Right lung (tissue), 5 donors: ENCODE data around the gene TNPO2. TPM values are rescaled to one million over a fixed set of nuclear protein-coding genes. Genes with fewer than 3 reads are reported as not detected.
A peak's percentile ranks its signal among the peaks of the same experiment; 100 is the strongest.
"Not testable (repeated sequence)": the region's sequence is repeated elsewhere in the genome, so short reads cannot be mapped to it uniquely, and the experiment has no call there.

Experiments
- DNase-seq, 2 donors: peaks; one replicate each; pipeline ENCODE4 v3.0.0-alpha.2; 2013
- polyA plus RNA-seq, 5 donors: library from polyadenylated mRNA; unstranded; fragments of 120-200 nt; gene quantifications; one replicate each; pipeline versions ENCODE4 v1.2.1 to v1.2.3, GENCODE V29; 2013; ENCODE audit warnings: inconsistent platforms in 1 of 5, low replicate concordance in 1 of 5; ENCODE audit not compliant: insufficient read length in 5 of 5, insufficient read depth in 1 of 5

The TNPO2 gene
- polyA plus RNA-seq, 5 donors: 69.3 to 85.1 (median 75.9) TPM

GRCh38 chr19:12708641-12709040 lies 15.1 kb downstream of the TNPO2 start:
- no peak for DNase-seq

DNA sequence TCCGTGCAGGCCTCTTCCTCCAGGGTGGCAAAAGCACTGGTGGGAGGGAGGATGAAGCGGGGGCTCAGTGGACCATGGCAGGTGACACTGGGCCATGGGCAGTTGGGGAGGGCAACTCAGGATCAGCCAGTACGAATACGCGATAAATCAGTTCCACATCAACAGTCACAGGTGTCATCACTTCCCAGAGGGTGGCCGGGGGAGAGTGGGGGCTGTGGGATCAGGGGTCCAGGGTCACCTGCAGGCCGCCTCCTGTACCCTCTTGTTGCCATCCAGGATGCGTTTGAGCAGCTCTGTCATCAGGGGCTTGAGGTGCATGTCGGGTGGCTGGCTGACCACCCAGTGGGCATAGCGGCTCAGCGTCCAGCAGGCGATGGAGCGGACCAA lies 17.4 kb downstream of the TNPO2 start:
- no peak for DNase-seq

- no peak for DNase-seq
These were observed 17.9 kb downstream of the TNPO2 start for GRCh38 chr19:12705654-12706331.

DNA sequence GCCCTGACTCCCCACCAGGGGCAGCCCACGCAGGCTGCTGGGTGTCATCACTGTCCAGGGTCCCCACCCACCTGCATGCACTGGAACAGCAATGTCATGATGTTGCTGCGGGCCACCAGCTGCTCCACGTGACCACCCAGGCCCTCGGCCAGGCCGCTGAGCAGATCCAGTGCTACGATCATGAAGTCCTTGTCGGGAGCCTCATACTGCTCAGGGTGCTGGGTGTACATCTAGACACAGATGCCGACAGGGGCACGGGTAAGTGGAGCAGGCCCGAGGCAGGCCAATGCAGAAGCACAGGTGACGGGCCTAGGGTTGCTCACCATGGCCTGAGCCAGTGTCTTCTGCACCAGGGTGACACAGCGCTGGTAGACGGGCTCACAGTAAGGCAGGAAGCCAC lies 18.6 kb downstream of the TNPO2 start:
- DNase-seq: no peak

DNA sequence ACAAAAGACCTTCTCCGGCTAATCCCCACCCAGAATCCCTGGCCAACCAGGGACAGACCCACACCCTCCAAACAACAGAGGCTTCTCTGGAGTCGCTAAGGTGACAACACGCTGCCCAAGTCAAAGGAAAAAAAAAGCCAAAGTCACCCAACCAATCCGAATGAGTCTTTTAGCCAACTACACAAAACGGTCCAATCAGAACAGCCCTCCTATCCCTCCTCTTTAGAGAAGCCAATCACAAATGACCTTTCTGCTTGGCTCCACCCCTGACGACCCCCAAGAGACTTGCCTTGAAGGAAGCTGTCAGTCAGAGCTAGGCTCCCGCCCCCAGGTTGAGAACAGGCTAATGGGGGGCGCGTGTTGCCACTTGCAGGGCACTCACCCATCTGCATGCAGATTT lies 20.7 kb downstream of the TNPO2 start:
- no peak for DNase-seq

DNA sequence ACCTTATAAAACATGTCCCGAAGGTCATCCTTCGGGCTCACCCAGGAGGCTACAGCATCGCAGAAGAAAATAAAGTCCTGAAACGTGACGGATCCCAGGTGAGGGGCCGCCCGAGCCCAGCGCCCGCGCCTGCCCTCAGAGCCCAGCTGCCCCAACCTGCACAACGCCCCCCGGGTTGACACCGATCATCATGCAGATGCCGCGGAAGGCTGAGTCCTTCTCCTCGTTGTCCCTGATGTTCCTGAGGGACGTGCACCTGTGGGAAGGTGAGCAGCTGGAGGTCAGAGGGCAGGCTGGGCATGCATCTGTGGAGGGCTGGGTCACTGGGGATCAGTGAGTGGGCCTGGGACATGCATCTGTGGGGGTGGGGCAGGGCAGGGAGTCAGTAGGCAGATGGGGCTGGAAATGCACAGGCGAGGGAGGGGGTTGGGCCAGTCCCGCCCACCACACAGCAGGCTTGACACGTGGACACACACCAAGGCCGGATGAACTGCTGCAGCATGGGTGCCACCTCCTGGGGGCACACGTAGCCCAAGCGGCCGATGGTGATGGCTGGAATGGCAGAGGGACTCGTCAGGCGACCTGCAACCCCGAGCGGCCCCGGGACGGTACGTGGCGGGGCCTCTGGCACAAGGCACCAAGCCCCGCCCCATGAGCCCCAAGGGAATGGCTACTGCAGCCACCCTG lies 22.0 kb downstream of the TNPO2 start:
- no peak for DNase-seq

- no peak for DNase-seq
These were observed 25.6 kb downstream of the TNPO2 start for GRCh38 chr19:12698138-12698537.

DNA sequence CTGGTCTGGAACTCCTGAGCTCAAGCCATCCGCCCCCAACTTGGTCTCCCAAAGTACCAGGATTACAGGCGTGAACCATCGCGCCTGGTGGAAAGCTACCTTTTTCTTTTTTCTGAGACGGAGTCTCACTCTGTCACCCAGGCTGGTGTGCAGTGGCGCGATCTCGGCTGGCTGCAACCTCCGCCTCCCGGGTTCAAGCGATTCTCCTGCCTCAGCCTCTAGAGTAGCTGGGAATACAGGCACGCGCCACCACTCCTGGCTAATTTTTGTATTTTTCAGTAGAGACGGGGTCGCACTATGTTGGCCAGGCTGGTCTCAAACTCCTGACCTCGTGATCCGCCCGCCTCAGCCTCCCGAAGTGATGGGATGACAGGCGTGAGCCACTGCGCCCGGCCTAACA lies 26.3 kb downstream of the TNPO2 start:
- not testable (repeated sequence) for DNase-seq

DNA sequence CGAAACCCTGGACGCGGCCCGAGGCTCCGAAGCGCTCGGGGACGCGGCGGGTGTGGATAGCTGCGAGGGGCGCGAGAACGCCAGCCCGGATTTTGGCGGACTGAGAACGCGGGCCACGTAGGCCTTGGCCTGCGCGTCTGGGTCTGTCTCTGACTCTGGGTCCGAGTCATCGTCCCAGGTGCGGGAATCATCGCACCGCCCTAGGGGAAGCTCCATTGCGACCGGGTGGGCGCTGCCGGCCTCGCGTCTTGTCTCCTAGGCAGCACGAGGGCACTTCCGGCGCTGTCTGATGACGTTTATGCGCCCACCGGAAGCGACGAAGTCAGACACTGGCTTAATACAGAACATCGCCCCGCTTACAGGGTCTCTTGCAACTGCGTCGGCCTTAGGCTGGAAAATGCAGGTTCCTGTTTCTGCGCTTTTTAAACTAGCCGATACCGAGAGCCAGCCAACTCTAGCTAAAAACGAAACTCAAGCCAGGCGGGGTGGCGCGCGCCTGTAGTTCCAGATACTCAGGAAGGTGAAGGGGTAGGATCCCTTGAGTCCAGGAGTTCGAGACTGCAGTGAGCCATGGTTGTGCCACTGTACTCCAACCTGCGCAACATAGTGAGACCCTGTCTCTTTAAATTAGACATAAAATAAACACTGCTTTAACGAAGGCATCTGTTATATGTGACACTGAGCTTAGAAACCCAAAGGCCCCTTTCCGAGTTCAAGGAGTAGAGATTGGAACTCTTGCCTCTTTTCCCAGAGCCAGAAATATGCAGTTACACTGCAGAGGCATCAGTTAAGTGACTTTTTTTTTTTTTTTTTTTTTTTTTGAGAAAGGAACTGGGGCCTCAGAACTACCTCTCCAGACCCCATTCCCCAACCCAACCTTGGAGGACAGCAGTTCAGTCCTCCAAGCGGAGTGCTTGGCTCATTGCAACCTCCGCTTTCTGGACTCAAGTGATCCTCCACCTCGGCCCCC lies 27.1 kb downstream of the TNPO2 start, which contains the start of gene FBXW9:
Gene FBXW9, minus strand, starts transcription at position 266 of the 970 bp plus-strand sequence. Its CDS starts 50 bp downstream, at position 216.
- DNase-seq: peak; percentile 93 to 95

- DNase-seq: no peak
These were observed 27.8 kb downstream of the TNPO2 start for GRCh38 chr19:12695997-12696365.

DNA sequence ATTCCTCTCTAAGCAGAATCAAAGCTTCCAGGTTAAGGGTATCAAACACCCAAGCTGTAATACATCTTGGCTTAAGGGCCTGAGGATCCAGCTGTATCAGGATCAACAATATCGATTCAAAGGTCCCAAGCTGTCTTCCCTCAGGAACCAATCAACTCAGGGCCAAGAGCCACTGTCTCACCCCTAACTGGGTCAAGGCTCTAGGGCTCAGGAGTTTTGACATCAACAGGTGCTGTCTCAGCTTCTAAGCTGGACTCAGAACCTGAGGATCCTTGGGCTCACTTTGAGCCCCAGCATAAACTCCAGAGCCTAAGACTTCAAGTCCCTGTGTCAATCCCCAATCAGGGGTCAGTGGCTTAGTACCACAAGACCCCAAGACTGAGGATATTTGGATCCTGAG lies 28.2 kb downstream of the TNPO2 start:
- no peak for DNase-seq

DNA sequence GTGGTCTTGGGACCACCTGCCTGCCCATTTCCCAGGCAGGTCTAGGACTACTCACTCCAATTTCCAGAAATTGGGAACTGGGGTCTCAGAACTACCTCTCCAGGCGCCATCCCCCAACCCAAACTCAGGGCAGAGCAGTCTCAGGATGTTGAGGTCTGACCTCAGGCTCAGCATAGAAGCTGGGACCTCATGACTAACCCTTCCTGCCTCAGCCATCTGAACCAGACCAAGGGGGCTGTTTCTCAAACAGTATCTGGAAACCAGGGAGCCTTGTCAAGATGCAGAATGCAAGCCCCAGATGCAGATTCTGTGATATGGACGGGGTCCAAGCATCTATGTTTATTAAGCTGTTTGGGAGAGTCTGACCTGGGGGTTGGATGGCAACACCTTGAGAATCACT lies 28.6 kb downstream of the TNPO2 start:
- no peak for DNase-seq

DNA sequence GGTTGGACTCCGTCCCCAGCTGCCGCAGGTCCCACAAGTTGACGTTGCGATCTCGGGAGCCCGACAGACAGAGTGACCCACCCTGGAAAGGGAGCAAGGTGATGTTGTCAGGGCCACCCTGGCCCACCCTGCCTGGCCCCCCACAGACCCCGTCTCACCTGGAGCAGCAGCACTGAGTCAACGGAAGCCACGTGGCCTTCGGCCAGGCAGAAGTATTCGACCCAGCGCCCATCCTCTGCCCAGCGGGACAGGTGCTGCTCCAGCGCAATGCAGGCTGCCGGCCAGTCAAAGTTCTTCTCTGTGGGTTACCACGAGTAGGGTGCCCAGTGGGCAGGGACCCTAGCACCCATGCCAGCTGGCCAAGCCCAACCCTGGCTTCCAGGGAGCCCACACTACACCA lies 29.1 kb downstream of the TNPO2 start:
- DNase-seq: no peak

- no peak for DNase-seq
These were observed 30.8 kb downstream of the TNPO2 start for GRCh38 chr19:12692960-12693359.

DNA sequence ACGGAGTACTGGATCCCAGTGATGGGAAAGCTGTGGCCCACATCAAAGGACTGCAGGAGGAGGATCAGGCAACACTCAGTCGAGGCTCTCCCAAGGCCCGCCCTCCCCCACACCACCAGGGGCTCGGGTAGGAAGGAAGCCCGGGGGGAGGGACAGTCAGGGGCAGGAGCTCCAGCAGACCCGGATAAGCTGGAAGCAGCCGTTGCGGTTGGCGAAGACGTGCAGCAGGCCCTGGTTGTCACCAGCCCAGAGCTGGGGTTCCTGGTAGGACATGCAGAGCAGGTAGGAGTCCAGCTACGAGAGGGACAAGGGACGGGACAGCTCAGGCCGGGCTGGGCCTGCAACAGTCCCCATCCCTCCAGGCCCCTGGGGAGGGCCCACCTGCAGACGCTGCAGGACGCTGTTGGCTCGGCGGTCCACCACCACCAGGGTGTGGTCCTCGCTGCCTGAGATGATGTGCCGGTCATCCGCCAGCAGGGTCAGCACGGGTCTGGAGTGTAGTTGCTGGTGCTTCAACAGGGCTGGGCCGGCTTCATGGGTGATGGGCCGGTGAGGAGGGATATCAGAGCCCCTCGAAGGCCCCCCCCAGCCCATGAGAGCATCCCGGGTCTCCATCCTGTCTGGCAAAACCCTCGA lies 34.0 kb downstream of the TNPO2 start:
- DNase-seq: no peak

DNA sequence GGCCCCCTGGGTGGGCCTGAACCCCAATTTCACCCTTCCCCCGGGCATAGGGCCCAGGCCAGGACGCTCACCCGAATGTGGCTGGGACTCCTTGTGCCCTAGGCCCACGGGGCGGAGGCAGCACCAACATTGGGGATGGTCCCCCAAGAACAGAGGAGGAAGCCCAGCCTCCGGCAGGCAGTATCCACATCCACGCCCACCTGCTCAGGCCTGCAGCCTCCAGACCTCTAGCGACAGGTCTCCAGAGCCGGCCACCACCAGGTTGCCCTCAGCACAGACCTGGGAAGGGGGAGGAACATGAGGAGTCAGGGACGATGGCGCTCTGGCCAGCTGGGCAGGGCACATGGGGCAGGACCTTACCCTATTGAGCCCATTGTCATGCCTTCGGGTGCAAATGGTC lies 34.7 kb downstream of the TNPO2 start:
- DNase-seq: no peak

- DNase-seq: no peak
These were observed 36.1 kb downstream of the TNPO2 start, which contains the start of gene GNG14 for GRCh38 chr19:12687496-12688196. TSS of gene GNG14 (plus strand) at chr19:12687998. CDS start at chr19:12688049, 51 bp downstream.

DNA sequence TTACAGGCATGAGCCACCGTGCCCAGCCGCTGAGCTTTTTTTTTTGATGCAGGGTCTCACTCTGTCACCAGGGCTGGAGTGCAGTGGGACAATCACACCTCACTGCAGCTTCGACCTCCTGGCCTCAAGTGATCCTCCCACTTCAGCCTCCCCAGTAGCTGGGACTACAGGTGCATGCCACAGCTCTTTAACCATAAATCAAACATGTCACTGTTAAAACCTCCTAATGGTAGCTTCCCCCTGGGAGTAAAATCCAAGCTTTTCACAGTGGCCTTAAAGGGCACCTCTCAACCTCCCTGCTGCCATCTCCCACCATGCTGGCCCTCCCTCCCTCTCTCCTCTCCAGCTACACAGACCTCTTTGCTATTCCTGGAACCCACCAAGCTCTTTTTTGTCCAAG lies 37.9 kb downstream of the TNPO2 start:
- DNase-seq: no peak

DNA sequence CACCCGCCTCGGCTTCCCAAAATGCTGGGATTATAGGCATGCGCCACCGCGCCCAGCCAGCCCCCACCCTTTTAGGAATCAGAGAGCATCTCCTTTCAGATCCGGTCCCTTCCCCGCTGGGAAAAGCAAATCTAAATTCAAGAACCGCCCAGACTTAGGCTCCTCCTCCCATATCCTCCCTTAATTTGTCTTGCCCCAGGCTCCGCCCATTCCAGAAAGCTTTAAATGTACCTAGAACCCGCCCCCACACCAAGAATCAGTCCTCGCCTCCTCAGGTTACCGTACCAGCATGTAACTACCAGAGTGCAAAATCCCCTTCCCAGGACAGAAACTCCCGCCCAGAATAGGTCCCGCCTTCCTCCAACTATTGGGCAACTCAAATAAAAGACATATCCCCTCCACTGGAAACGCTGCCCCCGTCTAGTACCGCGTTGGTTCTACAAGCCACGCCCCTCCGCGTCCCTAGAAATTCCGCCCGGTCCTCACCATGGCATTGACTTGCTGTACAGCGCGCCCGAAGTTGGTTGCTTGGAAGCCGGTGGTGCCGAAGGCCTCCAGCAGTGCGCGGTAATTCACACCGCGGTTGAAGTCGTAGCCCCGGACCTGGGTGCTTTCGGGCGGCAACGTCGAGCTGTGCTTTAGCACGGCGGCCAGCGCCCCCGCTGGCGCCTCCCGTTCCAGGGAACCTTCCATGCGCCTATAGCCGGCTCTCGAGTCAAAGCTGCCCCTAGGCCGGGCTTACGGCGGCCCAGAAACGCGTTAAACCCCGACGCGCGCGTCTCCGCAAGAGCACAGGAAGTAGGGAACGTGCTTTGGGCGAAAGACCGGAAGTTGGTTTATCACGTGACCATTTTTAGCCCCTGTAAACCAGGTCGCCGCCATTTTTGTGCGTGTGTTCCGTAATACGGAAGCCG lies 42.4 kb downstream of the TNPO2 start, which contains the start of gene DHPS:
Gene DHPS, minus strand, starts transcription at position 807 of the 914 bp plus-strand sequence. Its CDS starts 114 bp downstream, at position 693.
- DNase-seq: peak; percentile 94 to 95

GRCh38 chr19:12680034-12680433 lies 43.7 kb downstream of the TNPO2 start:
- no peak for DNase-seq
